Left renal pelvis (tissue), 4 donors: ENCODE data around the gene PYDC2. TPM values are rescaled to one million over a fixed set of nuclear protein-coding genes. Genes with fewer than 3 reads are reported as not detected.
"Not testable (repeated sequence)": the region's sequence is repeated elsewhere in the genome, so short reads cannot be mapped to it uniquely, and the experiment has no call there.

Experiments
- DNase-seq, 4 donors: peaks; one replicate each; pipeline ENCODE4 v3.0.0-alpha.2; 2013; ENCODE audit warnings: low read depth in 4 of 4, low spot score in 3 of 4
- polyA plus RNA-seq, 4 donors: library from polyadenylated mRNA; unstranded; fragments of 120-200 nt; gene quantifications; one replicate each; pipeline ENCODE4 v1.2.1, GENCODE V29; 2013; ENCODE audit not compliant: insufficient read length in 4 of 4

The PYDC2 gene
- polyA plus RNA-seq, 4 donors: not detected

DNA sequence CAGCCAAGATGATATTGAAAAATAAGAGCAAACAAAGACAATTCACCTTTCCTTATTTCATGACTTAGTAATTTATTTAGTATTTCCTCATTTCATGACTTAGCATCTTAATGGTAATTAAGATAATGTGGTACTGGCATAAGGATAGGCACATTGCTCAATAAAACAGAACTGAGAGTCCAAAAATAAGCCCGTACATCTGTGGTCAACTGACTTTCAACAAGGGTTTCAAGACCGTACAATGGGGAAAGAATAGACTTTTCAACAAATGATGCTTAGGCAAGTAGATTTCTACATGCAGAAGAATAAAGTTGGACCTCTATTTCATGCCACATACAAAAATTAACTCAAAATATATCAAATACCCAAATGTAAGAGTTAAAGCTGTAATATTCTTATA is 603 bp upstream of the PYDC2 start:
- DNase-seq: no peak

DNA sequence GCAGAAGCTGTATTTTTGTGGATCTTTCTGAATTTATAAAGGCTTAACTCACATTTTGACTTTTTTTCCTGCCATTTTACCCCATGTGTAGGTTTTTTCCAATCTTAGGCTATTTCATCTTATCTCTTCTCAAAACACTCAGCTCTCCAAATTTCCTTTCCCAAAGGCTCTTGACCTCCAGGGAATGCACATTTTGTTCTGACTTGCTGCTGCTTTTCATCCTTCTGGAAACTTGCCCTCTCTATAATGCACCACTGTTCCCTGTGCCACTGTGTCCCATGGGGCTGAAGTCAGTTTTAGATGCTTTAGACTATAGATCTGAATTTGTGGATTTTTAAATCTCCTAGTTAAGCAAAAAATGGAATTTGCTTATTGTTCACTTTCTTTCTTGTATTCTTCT is 9.1 kb downstream of the PYDC2 start:
- no peak for DNase-seq

DNA sequence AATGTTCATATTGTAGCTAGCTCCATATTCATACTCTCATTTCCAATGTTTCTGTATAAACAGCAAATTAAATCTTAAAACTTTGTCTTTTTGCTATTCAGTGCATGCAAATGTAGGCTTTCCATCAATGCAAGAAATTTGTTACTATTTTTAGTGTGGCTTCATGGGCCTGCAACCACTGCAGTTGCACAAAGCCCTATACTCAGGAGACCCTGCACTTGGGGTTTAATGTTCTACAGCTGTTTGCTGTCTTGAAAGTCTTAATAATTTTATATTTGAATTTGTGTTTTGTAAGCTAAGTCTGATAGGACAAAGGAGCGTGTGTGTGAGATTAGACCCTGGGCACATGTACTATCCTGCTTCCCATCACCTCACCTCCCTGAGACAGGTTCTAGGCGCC is 9.6 kb downstream of the PYDC2 start:
- DNase-seq: no peak

DNA sequence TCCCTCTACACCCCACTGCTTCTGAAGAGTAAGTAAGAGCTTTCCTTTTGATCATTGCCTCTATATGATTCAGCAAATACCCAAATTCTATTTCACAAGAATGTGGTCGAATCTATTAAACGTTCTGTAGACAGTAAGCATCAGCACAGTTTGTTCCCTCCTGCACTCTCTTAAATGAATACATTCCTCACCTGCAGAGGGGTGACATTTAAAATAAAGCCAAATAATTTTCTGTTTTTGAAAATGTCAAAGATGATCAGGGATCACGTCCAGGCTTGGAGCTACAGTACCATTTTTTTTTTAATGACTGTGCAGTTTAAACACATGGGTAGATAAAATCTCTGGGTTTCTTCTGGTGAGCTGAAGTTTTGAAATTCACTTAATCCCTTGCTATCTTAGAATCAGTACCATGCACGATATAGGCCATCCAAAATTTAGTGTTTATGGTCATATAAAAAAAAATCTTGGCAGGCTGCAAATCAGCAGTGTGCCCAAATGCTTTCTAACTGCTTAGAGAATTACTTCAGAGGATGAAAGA is 12.8 kb downstream of the PYDC2 start:
- no peak for DNase-seq

DNA sequence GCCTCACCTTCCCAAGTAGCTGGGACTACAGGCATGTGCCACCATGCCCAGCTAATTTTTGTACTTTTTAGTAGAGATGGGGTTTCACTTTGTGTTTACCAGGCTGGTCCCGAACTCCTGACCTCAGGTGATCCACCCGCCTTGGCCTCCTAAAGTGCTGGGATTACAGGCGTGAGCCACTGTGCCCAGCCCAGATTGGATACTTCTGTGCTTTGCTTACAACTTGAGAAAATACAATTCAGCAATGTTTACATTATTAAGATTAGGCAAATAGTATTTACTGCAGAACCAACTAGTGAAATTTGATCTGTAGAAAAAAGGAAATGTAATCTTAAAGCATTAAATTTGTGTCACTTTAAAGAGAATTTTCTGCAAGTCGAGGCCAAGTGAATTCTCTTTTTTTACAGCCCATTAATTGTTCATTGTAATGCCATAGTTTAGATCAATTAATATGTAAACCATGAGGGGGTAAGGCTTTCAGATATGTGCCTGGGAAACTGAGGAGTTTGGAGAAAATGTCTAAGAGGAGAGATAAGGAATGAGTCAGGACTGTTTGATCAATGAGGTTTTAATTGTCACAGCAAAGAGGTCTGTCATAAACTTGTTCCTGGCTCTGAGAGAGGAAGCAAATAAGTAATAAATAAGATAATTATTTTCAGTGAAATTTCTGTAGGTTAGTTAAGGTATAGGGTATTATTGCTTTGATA is 15.3 kb downstream of the PYDC2 start:
- no peak for DNase-seq

DNA sequence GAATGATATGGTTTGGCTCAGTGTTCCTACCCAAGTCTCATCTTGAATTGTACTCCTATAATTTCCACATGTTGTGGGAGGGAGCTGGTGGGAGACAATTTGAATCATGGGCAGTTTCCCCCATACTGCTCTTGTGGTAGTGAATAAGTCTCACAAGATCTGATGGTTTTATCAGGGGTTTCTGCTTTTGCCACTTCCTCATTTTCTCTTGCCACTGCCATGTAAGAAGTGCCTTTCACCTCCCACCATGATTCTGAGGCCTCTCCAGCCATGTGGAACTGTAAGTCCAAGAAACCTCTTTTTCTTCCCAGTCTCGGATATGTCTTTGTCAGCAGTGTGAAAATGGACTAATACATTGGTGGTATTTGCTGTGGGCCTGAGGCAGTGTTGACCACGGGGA is 23.0 kb downstream of the PYDC2 start:
- DNase-seq: not testable (repeated sequence)

DNA sequence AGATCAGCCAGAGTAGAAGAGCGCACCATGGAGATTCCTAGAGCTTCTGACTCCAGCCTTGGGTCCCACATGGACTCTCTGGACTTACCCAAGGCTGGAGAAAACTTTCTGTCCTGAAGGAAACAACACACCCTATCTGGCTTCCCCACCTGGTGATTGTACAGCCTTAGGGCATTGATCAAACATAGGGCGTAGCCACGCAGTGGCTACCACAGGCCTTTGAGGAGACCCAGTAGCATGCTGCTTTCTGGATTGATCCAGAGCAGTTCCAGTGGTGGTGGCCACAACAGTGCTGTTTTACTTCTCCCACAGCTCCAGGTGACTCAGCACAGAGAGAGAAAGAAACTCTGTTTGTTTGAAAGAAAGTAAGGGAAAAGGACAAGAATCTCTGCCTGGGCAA is 23.5 kb downstream of the PYDC2 start:
- DNase-seq: no peak

DNA sequence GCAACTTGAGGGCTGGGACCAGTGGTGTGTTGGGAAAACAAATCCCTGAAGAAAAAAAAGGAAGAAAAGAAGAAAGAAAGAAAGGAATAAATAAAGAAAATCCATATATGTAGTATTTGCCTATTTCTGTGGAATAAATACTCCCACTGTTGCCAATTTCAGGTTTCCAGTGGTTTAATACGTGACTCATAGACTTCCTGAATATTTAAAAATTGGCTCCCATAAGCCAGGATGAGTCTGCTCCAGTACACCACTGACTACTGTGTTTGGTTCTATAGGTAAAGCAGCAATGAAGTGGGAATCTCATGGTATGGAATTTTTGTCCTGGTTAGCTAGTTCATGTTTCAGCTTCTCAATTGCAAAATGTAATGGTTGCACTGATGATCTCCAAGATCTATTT is 31.6 kb downstream of the PYDC2 start:
- no peak for DNase-seq

DNA sequence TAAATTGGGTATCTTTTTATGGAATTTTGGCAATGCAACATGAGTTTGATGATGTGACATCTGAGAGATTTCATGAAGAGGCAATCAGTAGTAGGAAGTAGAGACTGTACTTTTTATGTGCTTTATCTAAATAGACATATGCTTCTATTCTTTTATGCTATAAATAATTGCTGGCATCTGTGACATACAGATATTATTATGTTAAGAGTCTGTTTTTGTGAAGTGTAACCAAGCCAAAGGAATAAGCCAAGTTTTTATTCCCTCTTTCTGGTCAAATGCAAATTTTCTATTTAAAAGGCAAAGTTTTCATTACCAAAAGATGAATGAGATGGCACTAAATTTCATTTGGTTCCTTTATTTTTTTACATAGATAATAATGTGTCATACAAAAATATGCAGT is 32.4 kb downstream of the PYDC2 start:
- DNase-seq: no peak

DNA sequence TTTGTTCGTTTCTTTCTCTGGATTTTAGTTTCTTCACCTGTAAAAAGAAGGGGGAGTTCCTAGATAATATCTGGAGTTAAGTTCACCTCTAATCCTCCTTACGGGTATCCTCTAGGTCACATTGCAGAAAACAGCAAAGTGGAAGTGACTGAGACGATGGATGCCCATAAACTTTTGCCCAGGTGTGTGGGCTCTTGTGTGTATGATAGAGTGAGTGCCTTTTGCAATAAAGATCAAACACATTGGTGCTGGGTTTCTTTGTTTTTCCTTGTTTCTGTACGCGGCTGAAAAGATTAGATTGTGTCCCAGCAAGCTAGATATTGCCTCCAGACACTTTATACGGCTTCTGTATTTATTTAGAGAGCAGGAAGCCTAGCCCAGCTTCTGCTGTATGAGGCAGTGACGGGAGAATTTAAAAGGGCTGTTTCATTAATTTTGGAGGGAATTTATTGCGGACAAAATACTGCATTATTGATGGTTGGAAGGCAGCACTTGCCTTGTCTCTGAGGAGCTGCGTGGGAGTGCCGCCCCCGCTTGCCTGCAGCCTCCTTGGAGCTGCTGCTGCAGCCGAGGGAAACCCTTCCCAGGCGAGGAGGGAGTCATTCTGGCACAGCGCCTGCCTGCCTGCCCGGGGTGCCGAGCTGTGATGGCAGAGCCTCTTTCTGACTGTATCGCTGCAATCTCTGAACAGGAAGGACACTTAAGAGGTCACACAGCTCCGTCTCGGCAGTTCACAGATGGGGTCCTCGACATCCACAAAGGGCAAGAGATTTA is 38.5 kb downstream of the PYDC2 start:
- DNase-seq: peak in 3 of 4 donors; percentile 39 to 43 (median 41)

DNA sequence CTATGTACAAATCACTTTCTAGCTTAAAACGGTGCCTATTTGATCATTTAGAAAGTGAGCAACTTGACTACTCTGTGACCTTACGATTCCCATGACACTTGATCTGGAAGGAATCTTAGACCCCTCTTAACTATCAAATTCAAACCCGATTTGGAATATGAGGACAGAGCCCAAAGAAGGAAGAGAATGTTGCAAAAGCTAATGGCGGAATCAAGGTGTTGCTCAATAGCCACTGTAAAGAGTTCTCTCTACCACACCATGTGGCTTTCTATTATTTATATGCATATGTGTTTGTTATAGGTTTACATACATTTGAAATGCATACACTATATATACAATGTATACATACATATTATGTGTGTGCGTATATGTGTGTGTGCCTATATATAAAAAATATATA is 39.9 kb downstream of the PYDC2 start:
- DNase-seq: no peak

DNA sequence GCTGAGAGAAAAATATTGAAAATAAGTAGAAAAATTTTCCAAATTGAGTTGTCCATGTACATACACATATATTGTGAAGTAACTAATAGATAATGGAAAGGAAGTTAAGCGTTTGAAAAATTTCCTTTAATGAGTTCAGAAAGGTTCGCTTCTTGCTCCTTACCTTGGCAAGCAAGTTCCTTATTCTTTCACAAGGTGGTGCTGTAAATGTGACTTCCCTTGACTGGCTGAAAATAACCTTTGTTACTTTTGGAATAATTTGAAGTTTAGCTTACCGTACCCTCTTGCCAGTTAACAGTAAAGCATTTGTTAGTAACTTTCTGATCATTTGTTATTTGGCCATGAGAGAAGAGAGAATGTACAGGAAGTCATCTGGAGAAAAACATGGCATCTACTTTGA is 41.6 kb downstream of the PYDC2 start:
- DNase-seq: no peak

DNA sequence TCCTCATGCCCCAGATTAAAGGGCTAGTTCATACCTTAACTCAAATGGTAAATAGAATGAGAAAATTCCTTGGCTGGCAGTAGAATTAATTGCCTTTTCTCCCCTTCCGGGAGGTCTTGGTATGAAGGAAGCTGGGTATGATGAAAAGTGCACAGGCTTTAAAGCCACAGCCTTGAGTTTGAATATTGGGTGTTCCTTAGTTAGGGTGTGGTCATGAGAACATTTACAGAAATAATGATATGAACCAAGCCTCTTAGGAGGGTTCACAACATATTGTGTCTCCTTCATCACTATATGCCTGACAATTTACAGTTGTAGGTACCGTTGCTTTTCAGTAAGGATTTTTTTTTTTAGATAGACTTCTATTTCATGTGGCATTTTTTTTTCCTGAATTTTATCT is 48.1 kb downstream of the PYDC2 start:
- no peak for DNase-seq

Other genes starting within 250 kb of the PYDC2 start
- 100 to 1,000 TPM in 1 of 4 donors, 10 to 100 TPM in 3; 72.2 to 115 (median 75.4) TPM for gene CCDC50, start 131.8 kb upstream of the PYDC2 start, polyA plus RNA-seq
- 1 to 10 TPM in 2 of 4 donors, under 1 TPM in 2; 0.52 to 1.9 (median 0.87) TPM for gene UTS2B, start 130.6 kb upstream of the PYDC2 start, polyA plus RNA-seq